NCI-H82 (cell line): ENCODE data around the gene SYT8.
"Not testable (repeated sequence)": the region's sequence is repeated elsewhere in the genome, so short reads cannot be mapped to it uniquely, and the experiment has no call there.

Experiments used
- DNase-seq: peaks from one replicate; lab custom pipeline; 2025; lab: John Stamatoyannopoulos, UW

Gene SYT8

GRCh38 chr11:1834779-1835670 is at the start of gene SYT8:
Gene SYT8 (plus strand): TSS chr11:1834990. CDS start chr11:1835106, 116 bp downstream.
- DNase-seq = no peak

GRCh38 chr11:1785749-1786413 is 48.9 kb upstream of the SYT8 start:
- DNase-seq = no peak

- peak; percentile 74 for DNase-seq
These were observed 48.3 kb upstream of the SYT8 start for GRCh38 chr11:1786466-1786865.

- DNase-seq = no peak
These were observed 42.9 kb upstream of the SYT8 start for GRCh38 chr11:1791912-1792311.

- DNase-seq = no peak
These were observed 42.3 kb upstream of the SYT8 start for GRCh38 chr11:1792461-1792860.

GRCh38 chr11:1793081-1793480 is 41.7 kb upstream of the SYT8 start:
- DNase-seq = no peak

GRCh38 chr11:1796413-1797011 is 38.3 kb upstream of the SYT8 start:
- DNase-seq = no peak

- DNase-seq = no peak
These were observed 37.2 kb upstream of the SYT8 start for GRCh38 chr11:1797391-1798125.

- DNase-seq = no peak
These were observed 31.5 kb upstream of the SYT8 start for GRCh38 chr11:1803246-1803645.

- not testable (repeated sequence) for DNase-seq
These were observed 30.8 kb upstream of the SYT8 start for GRCh38 chr11:1803835-1804519.

GRCh38 chr11:1805525-1805924 is 29.3 kb upstream of the SYT8 start:
- DNase-seq = no peak

- no peak for DNase-seq
These were observed 27.4 kb upstream of the SYT8 start for GRCh38 chr11:1807264-1807995.

GRCh38 chr11:1810761-1811160 is 24.0 kb upstream of the SYT8 start:
- DNase-seq = no peak

GRCh38 chr11:1812274-1812673 is 22.5 kb upstream of the SYT8 start:
- DNase-seq = no peak

GRCh38 chr11:1812801-1813200 is 22.0 kb upstream of the SYT8 start:
- DNase-seq = no peak

GRCh38 chr11:1813356-1813755 is 21.4 kb upstream of the SYT8 start:
- DNase-seq = not testable (repeated sequence)

GRCh38 chr11:1814691-1815090 is 20.1 kb upstream of the SYT8 start:
- DNase-seq = no peak

- DNase-seq = no peak
These were observed 19.5 kb upstream of the SYT8 start for GRCh38 chr11:1815311-1815710.

- DNase-seq = no peak
These were observed 19.0 kb upstream of the SYT8 start for GRCh38 chr11:1815751-1816150.

GRCh38 chr11:1817000-1817399 is 17.8 kb upstream of the SYT8 start:
- DNase-seq = no peak

- no peak for DNase-seq
These were observed 17.3 kb upstream of the SYT8 start for GRCh38 chr11:1817511-1817910.
